ENCODE results near the gene EBF3. TPM values are rescaled to one million over a fixed set of nuclear protein-coding genes. Genes with fewer than 3 reads are reported as not detected.
A peak's percentile ranks its signal among the peaks of the same experiment; 100 is the strongest.

The EBF3 gene
- total RNA-seq, 1 donor: 31.8 TPM

DNA sequence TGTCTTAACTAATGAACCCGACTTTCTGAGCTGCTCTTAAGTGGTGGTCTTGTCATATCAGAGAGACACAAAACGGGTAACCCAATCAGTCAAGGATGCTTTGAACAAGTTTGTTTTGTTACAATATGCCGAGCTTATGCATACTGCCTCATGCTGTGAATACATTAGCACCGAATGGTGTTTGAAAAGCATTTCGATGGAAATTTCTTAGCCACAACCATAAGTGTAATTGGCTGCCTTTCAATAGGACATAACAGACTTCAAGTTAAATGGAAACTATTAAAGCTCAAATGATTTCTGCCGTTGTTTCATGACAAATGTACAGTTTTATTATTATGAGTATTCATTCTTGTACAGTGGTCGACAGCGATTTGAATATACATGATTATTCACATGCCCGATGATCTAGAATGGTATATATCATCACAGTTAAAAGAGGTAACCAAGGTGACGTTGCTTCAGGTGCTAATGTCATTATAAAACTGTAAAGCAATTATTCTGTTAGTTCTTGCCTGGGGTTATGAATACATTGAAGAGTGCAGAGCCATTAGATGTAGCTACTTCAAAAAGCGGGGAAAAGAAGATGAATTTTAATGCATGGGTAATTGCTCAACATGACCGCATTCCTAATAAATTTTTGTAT is 118.8 kb downstream of the EBF3 start:
- no peaks in the 10 kb centered on the region for H3K4me1 ChIP-seq (ENCODE audit: insufficient read depth, low read length)
- H3K79me2 ChIP-seq (ENCODE audit: insufficient read depth, low read length): no peaks in the 10 kb centered on the region
- no peak overlapping the region for H2AFZ ChIP-seq (ENCODE audit: low read length)
- peak; percentile 81 for DNase-seq (ENCODE audit: insufficient read length, low spot score, missing footprints)
- H3K36me3 ChIP-seq (ENCODE audit: insufficient read depth, low read length): peaks cover 64% of the 10 kb centered on the region
- no peaks in the 10 kb centered on the region for H3K9me3 ChIP-seq (ENCODE audit: low read depth, low read length)
- TF ChIP-seq, protein P1, sequence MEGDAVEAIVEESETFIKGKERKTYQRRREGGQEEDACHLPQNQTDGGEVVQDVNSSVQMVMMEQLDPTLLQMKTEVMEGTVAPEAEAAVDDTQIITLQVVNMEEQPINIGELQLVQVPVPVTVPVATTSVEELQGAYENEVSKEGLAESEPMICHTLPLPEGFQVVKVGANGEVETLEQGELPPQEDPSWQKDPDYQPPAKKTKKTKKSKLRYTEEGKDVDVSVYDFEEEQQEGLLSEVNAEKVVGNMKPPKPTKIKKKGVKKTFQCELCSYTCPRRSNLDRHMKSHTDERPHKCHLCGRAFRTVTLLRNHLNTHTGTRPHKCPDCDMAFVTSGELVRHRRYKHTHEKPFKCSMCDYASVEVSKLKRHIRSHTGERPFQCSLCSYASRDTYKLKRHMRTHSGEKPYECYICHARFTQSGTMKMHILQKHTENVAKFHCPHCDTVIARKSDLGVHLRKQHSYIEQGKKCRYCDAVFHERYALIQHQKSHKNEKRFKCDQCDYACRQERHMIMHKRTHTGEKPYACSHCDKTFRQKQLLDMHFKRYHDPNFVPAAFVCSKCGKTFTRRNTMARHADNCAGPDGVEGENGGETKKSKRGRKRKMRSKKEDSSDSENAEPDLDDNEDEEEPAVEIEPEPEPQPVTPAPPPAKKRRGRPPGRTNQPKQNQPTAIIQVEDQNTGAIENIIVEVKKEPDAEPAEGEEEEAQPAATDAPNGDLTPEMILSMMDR (IDR thresholded peaks at IDR 0.05; ENCODE audit: extremely low read depth, low read depth, low read length): no peak
- H3K4me3 ChIP-seq (ENCODE audit: insufficient read depth, low read length): no peak overlapping the region
- H3K27me3 ChIP-seq (ENCODE audit: insufficient read depth, low read length): no peaks in the 10 kb centered on the region
- H4K20me1 ChIP-seq (ENCODE audit: insufficient read depth, low read length): peaks cover 5% of the 10 kb centered on the region
- H3K4me2 ChIP-seq (ENCODE audit: insufficient read depth, low read length): no peak overlapping the region
- H3K27ac ChIP-seq (ENCODE audit: low read depth, low read length): no peak overlapping the region

DNA sequence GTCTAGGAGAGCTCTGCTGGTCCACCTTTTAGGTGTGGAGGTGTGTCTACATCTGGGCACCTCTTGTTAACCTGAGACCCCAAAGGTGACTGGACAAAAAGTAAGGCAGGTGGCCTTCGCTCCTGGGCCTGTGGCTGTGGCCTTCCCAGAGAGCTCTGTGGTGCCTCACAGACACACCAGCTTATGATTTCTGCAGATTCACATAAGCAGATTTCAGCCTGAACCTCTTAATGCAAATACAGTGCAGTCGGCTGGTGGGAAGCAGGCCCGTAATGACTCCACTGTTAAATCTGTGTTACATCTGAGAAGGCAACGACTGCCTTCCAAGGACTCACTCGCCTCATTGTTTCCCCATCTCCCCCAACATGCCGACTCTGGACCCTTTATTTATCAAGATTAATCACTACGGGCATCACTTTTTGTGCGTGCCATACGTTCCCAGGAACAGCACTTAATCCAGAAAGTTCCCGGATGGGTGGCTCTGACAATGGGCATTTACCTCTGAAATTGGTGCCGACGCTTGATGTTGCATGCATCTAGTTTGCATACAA is 119.8 kb downstream of the EBF3 start:
- Histone ChIP-seq H2AFZ (ENCODE audit: low read length) (no peak overlapping the region), H3K4me1 (ENCODE audit: insufficient read depth, low read length) (no peaks in the 10 kb centered on the region), H3K4me3 (ENCODE audit: insufficient read depth, low read length) (no peak overlapping the region), H3K79me2 (ENCODE audit: insufficient read depth, low read length) (no peaks in the 10 kb centered on the region), H3K36me3 (ENCODE audit: insufficient read depth, low read length) (peaks cover 68% of the 10 kb centered on the region), H3K27ac (ENCODE audit: low read depth, low read length) (no peak overlapping the region), H3K9me3 (ENCODE audit: low read depth, low read length) (no peaks in the 10 kb centered on the region), H3K27me3 (ENCODE audit: insufficient read depth, low read length) (no peaks in the 10 kb centered on the region), H4K20me1 (ENCODE audit: insufficient read depth, low read length) (peaks cover 4% of the 10 kb centered on the region), H3K4me2 (ENCODE audit: insufficient read depth, low read length) (no peak overlapping the region)
- no peak for DNase-seq (ENCODE audit: insufficient read length, low spot score, missing footprints)
- TF ChIP-seq, protein P1 (IDR thresholded peaks at IDR 0.05; ENCODE audit: extremely low read depth, low read depth, low read length): no peak

DNA sequence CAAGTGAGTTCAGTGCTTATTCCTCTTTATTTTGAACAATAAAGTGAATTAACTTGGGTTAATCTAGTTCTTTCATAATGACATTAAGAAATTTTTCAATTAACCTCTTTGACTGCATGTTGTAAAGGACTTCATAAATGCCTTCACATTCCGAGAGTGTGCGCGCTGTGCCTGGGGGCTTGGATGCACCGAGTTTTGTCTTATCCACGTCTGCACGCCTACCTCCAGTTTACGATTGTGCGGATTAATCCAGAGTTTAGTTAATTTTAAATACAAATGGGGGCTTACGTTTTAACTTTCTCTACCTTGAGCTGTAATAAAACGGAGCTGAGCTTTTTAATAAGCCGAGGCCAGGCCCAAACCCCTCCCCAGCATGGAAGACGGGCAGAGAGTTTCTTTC is 120.4 kb downstream of the EBF3 start:
- TF ChIP-seq, protein P1 (IDR thresholded peaks at IDR 0.05; ENCODE audit: extremely low read depth, low read depth, low read length): no peak
- Histone ChIP-seq H3K36me3 (ENCODE audit: insufficient read depth, low read length) (peaks cover 70% of the 10 kb centered on the region), H3K79me2 (ENCODE audit: insufficient read depth, low read length) (no peaks in the 10 kb centered on the region), H4K20me1 (ENCODE audit: insufficient read depth, low read length) (no peaks in the 10 kb centered on the region), H3K27ac (ENCODE audit: low read depth, low read length) (no peak overlapping the region), H3K4me1 (ENCODE audit: insufficient read depth, low read length) (no peaks in the 10 kb centered on the region), H2AFZ (ENCODE audit: low read length) (no peak overlapping the region), H3K4me3 (ENCODE audit: insufficient read depth, low read length) (no peak overlapping the region), H3K27me3 (ENCODE audit: insufficient read depth, low read length) (no peaks in the 10 kb centered on the region), H3K9me3 (ENCODE audit: low read depth, low read length) (no peaks in the 10 kb centered on the region), H3K4me2 (ENCODE audit: insufficient read depth, low read length) (no peak overlapping the region)
- DNase-seq (ENCODE audit: insufficient read length, low spot score, missing footprints): no peak

DNA sequence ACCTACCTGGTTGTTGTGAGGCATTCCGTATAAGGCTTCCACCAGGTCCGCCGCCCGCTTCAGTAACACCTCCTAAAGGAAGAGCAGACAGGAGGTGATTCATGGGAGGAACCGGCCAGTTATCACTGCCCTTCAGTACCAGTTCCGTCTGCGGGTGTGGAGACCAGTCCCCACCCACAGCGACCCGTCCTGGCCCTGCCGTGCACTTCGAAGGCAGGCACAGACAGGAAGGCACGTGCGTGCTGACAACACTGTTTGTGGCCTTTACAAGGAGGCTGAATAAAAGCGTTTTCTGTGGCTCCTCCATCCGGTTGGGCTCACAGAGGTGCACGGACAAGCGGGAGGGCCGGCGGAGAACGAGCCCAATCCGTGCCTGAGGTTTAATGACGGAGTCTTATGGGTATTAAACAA is 120.9 kb downstream of the EBF3 start:
- TF ChIP-seq, protein P1 (IDR thresholded peaks at IDR 0.05; ENCODE audit: extremely low read depth, low read depth, low read length): no peak
- Histone ChIP-seq H3K4me1 (ENCODE audit: insufficient read depth, low read length) (no peaks in the 10 kb centered on the region), H4K20me1 (ENCODE audit: insufficient read depth, low read length) (no peaks in the 10 kb centered on the region), H3K36me3 (ENCODE audit: insufficient read depth, low read length) (peaks cover 73% of the 10 kb centered on the region), H3K79me2 (ENCODE audit: insufficient read depth, low read length) (no peaks in the 10 kb centered on the region), H3K4me2 (ENCODE audit: insufficient read depth, low read length) (no peak overlapping the region), H3K4me3 (ENCODE audit: insufficient read depth, low read length) (no peak overlapping the region), H3K27me3 (ENCODE audit: insufficient read depth, low read length) (no peaks in the 10 kb centered on the region), H3K9me3 (ENCODE audit: low read depth, low read length) (no peaks in the 10 kb centered on the region), H2AFZ (ENCODE audit: low read length) (no peak overlapping the region), H3K27ac (ENCODE audit: low read depth, low read length) (no peak overlapping the region)
- DNase-seq (ENCODE audit: insufficient read length, low spot score, missing footprints): peak; percentile 36

Measured in osteoblast (primary cell).